ENCODE data around the gene CFAP299.

- TF ChIP-seq CTCF (IDR thresholded peaks at IDR 0.05) (no peak), POLR2A (IDR thresholded peaks at IDR 0.05) (no peak)
These were observed 404.8 kb downstream of the CFAP299 start for GRCh38 chr4:80740375-80740774.
